SH-SY5Y (cell line): ENCODE results near the gene ASB7.

Experiments used
- GATA2 ChIP-seq: IDR thresholded peaks from 2 replicates; pipeline ENCODE4 v1.6.1; 2011; ENCODE audit warnings: mild to moderate bottlenecking, low read depth, low read length
- GATA3 ChIP-seq: IDR thresholded peaks from 2 replicates; pipeline ENCODE4 v1.6.1; 2011; ENCODE audit warnings: low read depth, mild to moderate bottlenecking, low read length, moderate library complexity

- TF ChIP-seq GATA2 (no peak), GATA3 (no peak)
Observed at GRCh38 chr15:100686725-100687473, 84.5 kb downstream of the ASB7 start.
